HG03064 (cell line): ENCODE measurements around the gene GAS6.
"Not testable (repeated sequence)": the region's sequence is repeated elsewhere in the genome, so short reads cannot be mapped to it uniquely, and the experiment has no call there.

Experiments used
- ATAC-seq: cut with Tn5 transposase; IDR thresholded peaks from one replicate; pipeline ENCODE4 v1.9.1; 2021; ENCODE audit warnings: low read depth; ENCODE audit not compliant: unreplicated experiment

Gene GAS6

GRCh38 chr13:113796964-113797676 is 66.8 kb downstream of the GAS6 start:
- no peak for ATAC-seq

- no peak for ATAC-seq
Observed at GRCh38 chr13:113796211-113796963, 67.5 kb downstream of the GAS6 start.

- not testable (repeated sequence) for ATAC-seq
Observed at GRCh38 chr13:113795362-113795761, 68.5 kb downstream of the GAS6 start.

- ATAC-seq = no peak
Observed at GRCh38 chr13:113794764-113795173, 69.1 kb downstream of the GAS6 start.

DNA sequence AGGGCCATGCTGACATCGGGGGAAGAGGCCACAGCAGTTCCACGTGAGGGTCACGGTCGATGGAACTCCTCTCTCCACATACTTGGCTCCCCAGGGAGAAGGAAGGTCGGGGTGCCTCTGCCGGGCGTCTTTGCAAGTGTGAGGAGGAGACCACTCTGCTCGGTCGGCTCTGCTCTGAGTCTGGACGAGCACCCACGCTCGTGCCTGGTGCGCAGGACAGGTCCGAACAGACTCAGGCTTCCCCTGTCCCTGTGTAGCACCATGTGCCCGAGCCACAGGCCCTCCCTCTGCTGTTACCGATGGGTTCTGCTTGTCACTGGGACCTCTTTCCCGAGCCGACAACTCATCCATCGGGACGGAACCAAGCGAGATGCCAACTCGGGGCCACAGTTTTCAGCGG is 69.8 kb downstream of the GAS6 start:
- ATAC-seq = no peak

DNA sequence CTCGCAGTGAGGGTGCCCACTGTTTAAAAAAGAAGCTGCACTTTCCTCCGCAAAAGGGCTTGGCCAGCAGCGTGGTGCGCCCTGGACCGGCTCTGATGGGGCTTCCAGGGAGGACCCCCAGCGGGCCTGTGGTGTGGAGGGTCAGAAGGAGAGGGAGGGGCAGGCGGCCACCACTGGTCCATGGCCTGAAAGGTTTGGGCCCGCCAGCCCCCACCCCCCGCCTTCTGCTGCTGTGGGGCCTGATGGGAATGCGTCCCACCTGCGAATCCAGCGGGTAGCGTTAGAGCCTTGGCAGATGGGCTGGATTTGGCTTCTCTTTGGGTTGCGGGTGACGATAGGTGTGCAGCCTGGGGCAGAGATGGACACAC is 70.2 kb downstream of the GAS6 start:
- ATAC-seq = no peak

GRCh38 chr13:113792886-113793717 is 70.8 kb downstream of the GAS6 start:
- ATAC-seq = no peak

DNA sequence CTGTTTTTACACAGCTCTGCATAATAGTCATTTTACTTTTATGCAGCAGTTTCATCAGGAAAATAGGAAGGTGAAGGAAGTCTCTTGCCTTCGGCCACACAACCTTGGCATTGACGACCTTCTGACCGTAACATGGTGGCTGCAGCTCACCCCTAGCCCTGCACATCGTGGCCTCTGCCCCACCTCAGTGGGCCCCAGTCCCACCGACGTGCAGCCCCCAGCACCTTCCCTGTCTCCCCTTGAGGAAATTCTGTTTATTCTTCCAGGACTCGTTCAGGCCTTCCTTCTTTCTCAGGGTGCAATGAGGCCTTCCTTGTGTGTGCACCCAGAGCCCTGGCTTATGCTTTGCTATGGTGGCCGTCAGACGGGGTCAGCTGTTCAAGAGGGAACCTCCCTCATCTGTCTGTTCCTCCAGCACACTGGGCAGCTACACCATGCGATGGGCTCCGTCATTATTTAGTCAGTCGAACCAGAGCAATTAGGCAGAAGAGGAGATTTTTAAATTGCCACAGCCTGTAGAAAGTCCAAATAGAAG is 71.6 kb downstream of the GAS6 start:
- ATAC-seq = no peak

- ATAC-seq = no peak
Observed at GRCh38 chr13:113791761-113792160, 72.1 kb downstream of the GAS6 start.

DNA sequence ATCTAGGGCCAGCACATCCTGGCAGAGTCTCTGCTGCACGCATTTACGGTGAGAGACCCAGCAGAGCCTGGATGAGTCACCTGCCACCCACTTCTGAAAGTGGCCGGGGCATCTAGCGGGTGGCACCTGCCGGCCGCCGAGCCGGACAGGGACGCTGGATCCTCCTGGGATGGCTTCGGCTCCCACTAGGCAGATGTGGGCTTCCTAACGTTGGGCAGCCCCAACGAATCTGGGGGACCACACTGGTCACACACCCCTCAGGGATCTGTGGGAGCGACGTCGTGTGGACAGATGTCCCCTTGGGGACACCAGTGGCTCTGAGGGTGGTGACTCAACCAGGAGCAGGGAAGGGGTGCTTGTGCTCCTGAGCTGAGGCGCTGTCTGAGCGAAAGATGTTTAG is 72.7 kb downstream of the GAS6 start:
- no peak for ATAC-seq

- not testable (repeated sequence) for ATAC-seq
Observed at GRCh38 chr13:113789931-113790330, 73.9 kb downstream of the GAS6 start.

- ATAC-seq = no peak
Observed at GRCh38 chr13:113789167-113789566, 74.7 kb downstream of the GAS6 start.

DNA sequence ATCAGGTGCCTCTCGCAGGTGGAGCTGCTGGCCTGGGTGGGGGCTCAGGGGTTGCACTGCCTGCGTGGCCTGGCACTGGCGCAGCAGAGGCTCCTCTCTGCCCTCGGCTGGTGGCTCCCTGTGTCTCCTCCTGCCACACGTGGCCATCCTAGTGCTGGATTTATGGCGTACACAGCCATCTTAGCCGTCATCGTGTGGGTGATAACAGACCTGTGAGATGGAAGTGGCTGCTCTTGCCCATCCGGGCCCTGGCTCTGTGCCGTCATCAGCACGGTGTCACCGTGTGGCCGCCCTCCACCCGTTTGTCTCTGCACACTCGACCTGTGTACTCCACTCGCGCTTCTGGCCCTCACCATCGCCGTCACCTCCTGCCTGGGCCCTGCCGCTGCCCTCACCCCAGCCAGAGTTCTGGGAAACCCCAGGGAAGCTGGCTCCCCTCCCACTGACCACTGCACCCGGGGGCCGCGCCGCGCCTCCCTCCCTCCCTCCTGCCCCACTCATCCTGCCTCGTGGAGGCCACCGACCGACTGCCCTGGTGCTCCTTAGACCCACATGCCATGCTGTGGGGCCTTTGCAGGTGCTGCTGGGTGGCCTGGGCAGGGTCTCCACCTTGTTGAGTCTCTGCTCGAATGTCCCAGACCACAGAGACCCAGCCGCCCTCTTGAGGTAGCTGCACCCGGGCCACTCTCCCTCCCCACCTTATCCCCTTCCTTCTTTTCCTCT is 75.3 kb downstream of the GAS6 start:
- no peak for ATAC-seq

GRCh38 chr13:113787694-113788093 is 76.2 kb downstream of the GAS6 start:
- ATAC-seq = no peak

- ATAC-seq = no peak
Observed at GRCh38 chr13:113786262-113786841, 77.5 kb downstream of the GAS6 start.

DNA sequence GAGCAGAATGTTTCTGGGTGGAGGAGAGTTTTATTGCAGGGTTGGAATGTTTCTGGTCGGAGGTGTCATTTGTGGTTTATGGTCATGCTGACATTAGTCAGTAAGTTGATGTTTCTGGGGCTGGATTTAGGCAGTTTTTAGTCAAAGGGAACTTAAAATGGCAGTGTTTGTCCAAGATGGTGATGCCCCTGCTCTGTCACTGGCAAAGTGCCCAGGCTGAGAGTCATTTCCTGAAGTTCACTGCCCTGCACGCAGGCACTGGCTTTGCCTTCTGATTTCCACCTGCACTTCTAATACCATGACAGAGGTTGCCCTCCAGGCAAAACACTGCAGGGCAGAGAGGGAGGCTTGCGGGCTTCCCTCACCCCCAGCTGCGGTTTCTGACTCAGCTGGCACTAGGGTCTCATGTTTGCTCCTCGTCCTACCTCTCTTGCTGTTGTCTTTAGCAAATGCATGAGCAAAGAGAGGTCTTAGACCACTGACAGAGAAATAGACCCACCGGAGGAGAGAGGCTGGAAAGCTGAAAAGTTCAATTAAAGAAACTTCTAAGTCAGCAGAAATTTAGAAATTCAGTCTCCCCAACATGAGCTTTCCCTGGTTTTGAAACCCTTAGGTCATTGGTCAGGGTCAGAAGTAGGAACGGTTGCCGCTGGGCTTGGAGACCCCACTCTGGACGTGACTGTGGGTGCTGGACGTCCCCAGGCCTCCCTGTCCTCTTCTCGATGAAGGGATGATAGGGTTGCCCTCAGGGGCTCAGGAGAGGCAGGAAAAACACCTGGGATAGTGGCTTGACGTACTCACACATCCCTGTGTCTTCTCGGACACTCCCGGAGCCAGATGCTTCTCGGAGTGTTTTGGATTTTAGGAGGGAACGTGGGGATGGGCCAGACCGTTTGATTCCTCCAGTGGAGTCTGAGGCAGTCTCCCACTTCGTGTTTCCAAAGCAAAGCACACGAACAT is 78.5 kb downstream of the GAS6 start:
- no peak for ATAC-seq

DNA sequence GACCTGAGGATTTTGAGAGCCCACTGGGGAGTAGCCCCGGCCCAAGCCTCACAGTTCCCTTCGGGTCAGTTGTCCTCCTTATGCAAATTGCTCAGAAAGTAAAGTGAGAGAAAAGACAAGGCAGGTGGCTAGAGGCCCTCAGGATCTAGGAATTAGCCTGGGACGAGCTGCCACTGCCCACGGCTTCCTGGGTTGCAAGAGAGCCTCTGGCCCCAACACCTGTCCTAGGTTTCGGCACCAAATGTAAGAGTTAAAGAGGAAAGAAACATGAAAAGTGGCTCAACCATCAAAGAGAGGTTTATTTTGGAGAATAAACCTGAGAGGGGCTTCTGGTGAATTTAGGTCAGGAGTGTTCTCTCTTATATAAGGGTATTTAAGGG is 79.2 kb downstream of the GAS6 start:
- ATAC-seq = no peak

DNA sequence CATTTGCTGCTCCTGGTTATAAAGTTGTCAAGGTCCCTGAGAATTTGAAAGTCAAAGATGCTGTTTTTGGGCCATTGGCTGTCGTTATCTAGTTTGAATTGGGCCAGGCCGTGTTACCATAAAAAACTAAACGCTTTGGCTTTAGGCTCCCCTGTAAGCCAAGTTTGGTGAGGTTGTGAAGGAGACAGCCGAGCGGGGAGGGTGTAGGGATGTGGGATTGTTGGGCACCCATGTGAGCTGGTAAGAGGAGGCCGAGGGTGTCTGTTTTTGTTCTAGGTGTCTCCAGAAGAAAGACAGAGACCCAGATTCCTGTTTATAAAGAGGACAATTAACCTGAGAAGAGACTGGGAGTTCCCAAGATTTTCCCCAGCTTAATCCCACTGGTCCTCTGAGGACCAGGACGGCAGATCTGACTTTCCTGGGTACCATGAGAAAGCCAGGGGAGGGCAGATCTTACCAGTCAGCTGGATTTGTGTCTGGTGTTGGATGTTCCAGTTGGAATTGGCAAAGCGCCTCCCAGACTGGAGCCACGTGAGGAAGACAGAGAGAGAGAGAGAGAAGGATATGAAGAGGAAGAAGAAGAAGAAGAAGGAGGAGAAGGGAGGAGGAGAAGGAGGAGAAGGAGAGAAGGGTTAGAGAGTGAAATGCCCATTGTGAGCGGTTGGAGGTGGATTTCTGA is 79.8 kb downstream of the GAS6 start:
- no peak for ATAC-seq
